HepG2 (cell line): ENCODE results near the gene HOXA4. TPM values are rescaled to one million over a fixed set of nuclear protein-coding genes. Genes with fewer than 3 reads are reported as not detected.

Source experiments
- ATAC-seq: fragments of 200-7000 bp; cut with Tn5 transposase; 3 replicates; pipeline ENCODE4 v1.9.1; 2020; ENCODE audit warnings: mild to moderate bottlenecking, moderate library complexity
- BruUV-seq: library from RNA; stranded (reverse); fragments of 400-500 nt; replicated peaks from 2 replicates; lab custom pipeline; 2021; lab: Mats Ljungman, UMichigan
- CTCF ChIA-PET: fragments of 300-600 bp; formaldehyde crosslinking; extraction: SDS; loops from one replicate; lab custom pipeline; 2021; ENCODE audit warnings: low total read pairs, inconsistent platforms, low intra/inter-chr PET ratio; lab: Yijun Ruan, JAX
- POLR2A ChIA-PET: fragments of 350-600 bp; sonication (Branson Sonifier 250); formaldehyde crosslinking; loops from one replicate; lab custom pipeline; 2020; ENCODE audit warnings: antibody characterized with exemption, inconsistent platforms; lab: Yijun Ruan, JAX
- DNase-seq: peaks from one replicate; pipeline ENCODE4 v3.0.0-alpha.2; 2015; ENCODE audit warnings: low spot score
- FAIRE-seq: peaks from 3 replicates; lab custom pipeline; 2011; peaks lifted over from hg19 to GRCh38; lab: Jason Lieb, UNC
- H2AFZ ChIP-seq: one replicate; pipeline ENCODE4 v1.6.1; 2011; ENCODE audit warnings: low read length, inconsistent platforms
- H3K27ac ChIP-seq: fragments of 300-600 bp; 3 replicates; pipeline ENCODE4 v1.8.0; 2011; ENCODE audit warnings: mixed run types, mild to moderate bottlenecking, mixed read lengths, low read length, inconsistent platforms; ENCODE audit not compliant: insufficient read depth; ENCODE audit errors: extremely low read length
- H3K27me3 ChIP-seq, 2 experiments: fragments of 200-600 bp in 1 of 2; 2 replicates in 1 of 2; 3 replicates in 1 of 2; pipeline versions ENCODE4 v1.6.0 to v1.8.0; 2011; ENCODE audit warnings: low read length in 2 of 2, mild to moderate bottlenecking in 2 of 2, moderate library complexity in 2 of 2, inconsistent platforms in 1 of 2; ENCODE audit not compliant: insufficient read depth in 2 of 2, control insufficient read depth in 1 of 2
- H3K36me3 ChIP-seq, 2 experiments: fragments of 200-600 bp in 1 of 2; replicated peaks in 1 of 2; 2 replicates in 1 of 2; 3 replicates in 1 of 2; pipeline versions ENCODE4 v1.5.1 to v1.8.0; 2011; ENCODE audit warnings: low read length in 2 of 2, inconsistent platforms in 1 of 2; ENCODE audit not compliant: insufficient read depth in 2 of 2, control insufficient read depth in 1 of 2
- H3K4me1 ChIP-seq: 2 replicates; pipeline ENCODE4 v1.5.1; 2012; ENCODE audit warnings: low read length, inconsistent platforms; ENCODE audit not compliant: insufficient read depth
- H3K4me2 ChIP-seq: 2 replicates; pipeline ENCODE4 v1.6.0; 2011; ENCODE audit warnings: low read depth, low read length, inconsistent platforms
- H3K4me3 ChIP-seq, 3 experiments: fragments of 200-600 bp in 1 of 3; sonication (generic), shearing (Covaris generic) in 1 of 3; replicated peaks in 1 of 3; 2 replicates each; pipeline ENCODE4 v1.5.1; 2011 to 2016; ENCODE audit warnings: low read length in 3 of 3, inconsistent platforms in 2 of 3, low read depth in 2 of 3, mild to moderate bottlenecking in 2 of 3, control low read depth in 1 of 3, mixed read lengths in 1 of 3; ENCODE audit not compliant: insufficient read depth in 1 of 3
- H3K79me2 ChIP-seq: one replicate; pipeline ENCODE4 v1.6.1; 2011; ENCODE audit warnings: low read length, inconsistent platforms; ENCODE audit not compliant: insufficient read depth
- H3K9ac ChIP-seq: 2 replicates; pipeline ENCODE4 v1.6.0; 2011; ENCODE audit warnings: mild to moderate bottlenecking, low read depth, low read length, inconsistent platforms; ENCODE audit not compliant: insufficient read depth
- H3K9me3 ChIP-seq: 2 replicates; pipeline ENCODE4 v1.5.1; 2012; ENCODE audit warnings: mild to moderate bottlenecking, low read length
- H4K20me1 ChIP-seq: 2 replicates; pipeline ENCODE4 v1.6.0; 2011; ENCODE audit warnings: inconsistent platforms, mild to moderate bottlenecking, low read length, moderate library complexity; ENCODE audit not compliant: insufficient read depth
- EED ChIP-seq: sonication (generic); formaldehyde crosslinking; IDR thresholded peaks from 2 replicates; pipeline ENCODE4 v1.5.0; 2020; ENCODE audit warnings: mild to moderate bottlenecking, missing genetic modification reagents
- FOSL1 ChIP-seq: sonication (generic); formaldehyde crosslinking; IDR thresholded peaks from 2 replicates; pipeline ENCODE4 v1.9.0; 2021; ENCODE audit warnings: missing genetic modification reagents, borderline replicate concordance
- GABPB1 ChIP-seq: IDR thresholded peaks from 2 replicates; pipeline ENCODE4 v1.6.1; 2016; ENCODE audit warnings: mild to moderate bottlenecking, missing genetic modification reagents, moderate library complexity, missing compliant biosample characterization
- NR2F6 ChIP-seq, 2 experiments: IDR thresholded peaks; 2 replicates each; pipeline ENCODE4 v1.6.1; 2016; ENCODE audit warnings: antibody characterized with exemption in 1 of 2, mild to moderate bottlenecking in 1 of 2
- RARA ChIP-seq: IDR thresholded peaks from 2 replicates; pipeline ENCODE4 v1.6.1; 2016; ENCODE audit warnings: missing genetic modification reagents, missing compliant biosample characterization
- REXO4 ChIP-seq: sonication (generic); formaldehyde crosslinking; IDR thresholded peaks from 2 replicates; pipeline ENCODE4 v1.8.0; 2022; ENCODE audit warnings: missing genetic modification reagents, mild to moderate bottlenecking, borderline replicate concordance
- SNAPC4 ChIP-seq: sonication (generic); formaldehyde crosslinking; IDR thresholded peaks from 2 replicates; pipeline ENCODE4 v1.4.0; 2020; ENCODE audit warnings: mild to moderate bottlenecking, missing genetic modification reagents
- SOX6 ChIP-seq, 2 experiments: fragments of 450-650 bp in 1 of 2; sonication (generic) in 1 of 2; formaldehyde crosslinking in 1 of 2; IDR thresholded peaks; 2 replicates each; pipeline versions ENCODE4 v1.4.0 to v1.6.1; 2017 to 2020; ENCODE audit warnings: antibody characterized with exemption in 1 of 2, mild to moderate bottlenecking in 1 of 2, missing genetic modification reagents in 1 of 2
- SP1 ChIP-seq, 2 experiments: fragments of 450-650 bp in 1 of 2; sonication (generic) in 1 of 2; formaldehyde crosslinking in 1 of 2; IDR thresholded peaks; 2 replicates each; pipeline versions ENCODE4 v1.4.0 to v1.6.1; 2016 to 2020; ENCODE audit warnings: missing genetic modification reagents in 1 of 2
- ZFP37 ChIP-seq: sonication (generic); formaldehyde crosslinking; IDR thresholded peaks from 2 replicates; pipeline ENCODE4 v1.4.0; 2020; ENCODE audit warnings: missing genetic modification reagents, borderline replicate concordance
- ZFX ChIP-seq: sonication (generic); formaldehyde crosslinking; IDR thresholded peaks from 2 replicates; pipeline ENCODE4 v1.4.0; 2020; ENCODE audit warnings: mild to moderate bottlenecking, low read depth, missing genetic modification reagents, moderate library complexity
- ZFY ChIP-seq: sonication (generic); formaldehyde crosslinking; IDR thresholded peaks from 2 replicates; pipeline ENCODE4 v1.4.0; 2020; ENCODE audit warnings: missing genetic modification reagents
- ZNF10 ChIP-seq: sonication (generic); formaldehyde crosslinking; IDR thresholded peaks from 2 replicates; pipeline ENCODE4 v1.4.0; 2020; ENCODE audit warnings: mild to moderate bottlenecking, low read depth, missing genetic modification reagents, borderline replicate concordance
- ZNF138 ChIP-seq: sonication (generic); formaldehyde crosslinking; IDR thresholded peaks from 2 replicates; pipeline ENCODE4 v1.5.0; 2020; ENCODE audit warnings: mild to moderate bottlenecking, low read depth, missing genetic modification reagents
- ZNF34 ChIP-seq: sonication (generic); formaldehyde crosslinking; IDR thresholded peaks from 2 replicates; pipeline ENCODE4 v1.4.0; 2020; ENCODE audit warnings: mild to moderate bottlenecking, missing genetic modification reagents, borderline replicate concordance
- ZNF44 ChIP-seq: sonication (generic); formaldehyde crosslinking; IDR thresholded peaks from 2 replicates; pipeline ENCODE4 v1.5.1; 2020; ENCODE audit warnings: mild to moderate bottlenecking, missing genetic modification reagents
- ZNF605 ChIP-seq: sonication (generic); formaldehyde crosslinking; IDR thresholded peaks from 2 replicates; pipeline ENCODE4 v1.8.0; 2022; ENCODE audit warnings: mild to moderate bottlenecking, missing genetic modification reagents
- ZNF614 ChIP-seq: IDR thresholded peaks from 2 replicates; pipeline ENCODE4 v1.6.1; 2018; ENCODE audit warnings: missing biosample characterization, missing genetic modification reagents, inconsistent platforms, borderline replicate concordance
- WGBS: methylation state at CpG from one replicate; pipeline ENCODE4 v1.1.6; 2017; ENCODE audit warnings: low lambda C conversion rate; 5-methylcytosine and 5-hydroxymethylcytosine counted together
- in situ Hi-C: cut with HindIII; loops from 2 replicates; pipeline ENCODE4 v1.10.0; 2017; ENCODE audit warnings: low pct_unique_long_range_greater_than_20kb; ENCODE audit not compliant: extremely low pct_ligation_motif_present
- intact Hi-C: fragments of 100-400 bp; cut with micrococcal nuclease; formaldehyde crosslinking; loops from one replicate; pipeline ENCODE4 v1.10.0; 2022; ENCODE audit not compliant: unreplicated experiment
- polyA plus RNA-seq, 8 experiments: library from polyadenylated mRNA; depleted of rRNA in 3 of 8; stranded (reverse) in 7 of 8; unstranded in 1 of 8; fragments of >200 nt; fragmentation: Illumina TruSeq in 4 of 8; extraction: Trizol in 4 of 8; gene quantifications; 2 replicates each; pipeline versions ENCODE4 v1.2.1 to v1.2.3, GENCODE V29; 2011 to 2016; ENCODE audit warnings: low read depth in 4 of 8, missing spikeins in 1 of 8, mixed read lengths in 1 of 8; ENCODE audit not compliant: insufficient read depth in 1 of 8
- total RNA-seq, 5 experiments: library from RNA; depleted of rRNA; stranded (reverse); fragments of >200 nt; fragmentation: Illumina TruSeq; extraction: Trizol; gene quantifications; 2 replicates each; pipeline ENCODE4 v1.2.3, GENCODE V29; 2016; ENCODE audit warnings: low read depth in 1 of 5

Gene HOXA4
- total and polyA plus RNA-seq, 2 of the 13 experiments (the other 11 are each of a cell fraction or from before 2014, with no cell fraction given) = 2.4 to 5.4 TPM

- TF ChIP-seq SOX6 (IDR thresholded peaks at IDR 0.05) = no peak
- peak; percentile 28; the same call in 1 of the 2 replicates for TF ChIP-seq SOX6 (CRISPR knock-in tag; IDR thresholded peaks at IDR 0.05)
- no peak for TF ChIP-seq ZNF44
- peak; percentile 33; the same call in 1 of the 2 replicates for TF ChIP-seq ZFY
- TF ChIP-seq RARA (CRISPR knock-in tag) = peak; percentile 31; the same call in 1 of the 2 replicates
- 0 out of 2 replicates have a peak, but pooled peaks have one; percentile 25 for TF ChIP-seq ZFX (CRISPR knock-in tag)
- no peak for TF ChIP-seq EED (CRISPR knock-in tag)
- TF ChIP-seq GABPB1 (CRISPR knock-in tag) = peak; percentile 36; the same call in 1 of the 2 replicates
- TF ChIP-seq NR2F6 (IDR thresholded peaks at IDR 0.05) = 0 out of 2 replicates have a peak, but pooled peaks have one; percentile 9
- TF ChIP-seq NR2F6 (CRISPR knock-in tag; IDR thresholded peaks at IDR 0.05) = 0 out of 2 replicates have a peak, but pooled peaks have one; percentile 8
- TF ChIP-seq FOSL1 (CRISPR knock-in tag) = no peak
- no peak for TF ChIP-seq ZNF34
Observed at GRCh38 chr7:27171325-27171636, 40.7 kb upstream of the HOXA4 start (continued).

- no peak overlapping the region for H3K4me3 ChIP-seq
- WGBS = 73% methylated on average over 11 of the region's 11 CpGs
- no peaks in the 10 kb centered on the region for H3K79me2 ChIP-seq
- no peaks in the 10 kb centered on the region for H3K9me3 ChIP-seq
- peak overlapping the region; percentile 41 for H3K4me2 ChIP-seq
- FAIRE-seq (peak; percentile 59), DNase-seq (no peak), ATAC-seq (no peak)
- POLR2A ChIA-PET = no interaction called here
- CTCF ChIA-PET = no interaction called here
- no peak overlapping the region for H2AFZ ChIP-seq
- H3K4me1 ChIP-seq = peaks cover 18% of the 10 kb centered on the region
- no peak overlapping the region for H3K27ac ChIP-seq
- intact Hi-C loops = no loop called here
- H4K20me1 ChIP-seq = no peaks in the 10 kb centered on the region
- in situ Hi-C loops = loop anchor here (25.0 kb wide), 1 partner anchor 1083 kb away; no protein-coding TSS in a partner anchor
- no TSS peak for BruUV-seq
- no peaks in the 10 kb centered on the region for H3K36me3 ChIP-seq
- peaks cover 0 to 56% of the 10 kb centered on the region in 2 experiments for H3K27me3 ChIP-seq
- no peak overlapping the region for H3K9ac ChIP-seq
- no peak for TF ChIP-seq ZFP37 (CRISPR knock-in tag)
- TF ChIP-seq ZNF10 (CRISPR knock-in tag) = no peak
- TF ChIP-seq ZNF614 (CRISPR knock-in tag) = no peak
- no peak for TF ChIP-seq SP1 (IDR thresholded peaks at IDR 0.05)
- no peak for TF ChIP-seq SP1 (CRISPR knock-in tag; IDR thresholded peaks at IDR 0.05)
- no peak for TF ChIP-seq SNAPC4
- TF ChIP-seq ZNF138 (CRISPR knock-in tag) = no peak
- no peak for TF ChIP-seq ZNF605 (CRISPR knock-in tag)
- TF ChIP-seq REXO4 = no peak
Observed at GRCh38 chr7:27170426-27171324, 40.1 kb upstream of the HOXA4 start.
